Measurements from ENCODE around the gene SPATA1.

GRCh38 chr1:84598846-84599741, 92.9 kb downstream of the SPATA1 start:
- TF ChIP-seq CTCF (IDR thresholded peaks at IDR 0.05) (no peak), POLR2A (IDR thresholded peaks at IDR 0.05) (no peak)

Measured in lower leg skin (tissue), 3 donors.